ENCODE data around the gene KCP.

The KCP gene

DNA sequence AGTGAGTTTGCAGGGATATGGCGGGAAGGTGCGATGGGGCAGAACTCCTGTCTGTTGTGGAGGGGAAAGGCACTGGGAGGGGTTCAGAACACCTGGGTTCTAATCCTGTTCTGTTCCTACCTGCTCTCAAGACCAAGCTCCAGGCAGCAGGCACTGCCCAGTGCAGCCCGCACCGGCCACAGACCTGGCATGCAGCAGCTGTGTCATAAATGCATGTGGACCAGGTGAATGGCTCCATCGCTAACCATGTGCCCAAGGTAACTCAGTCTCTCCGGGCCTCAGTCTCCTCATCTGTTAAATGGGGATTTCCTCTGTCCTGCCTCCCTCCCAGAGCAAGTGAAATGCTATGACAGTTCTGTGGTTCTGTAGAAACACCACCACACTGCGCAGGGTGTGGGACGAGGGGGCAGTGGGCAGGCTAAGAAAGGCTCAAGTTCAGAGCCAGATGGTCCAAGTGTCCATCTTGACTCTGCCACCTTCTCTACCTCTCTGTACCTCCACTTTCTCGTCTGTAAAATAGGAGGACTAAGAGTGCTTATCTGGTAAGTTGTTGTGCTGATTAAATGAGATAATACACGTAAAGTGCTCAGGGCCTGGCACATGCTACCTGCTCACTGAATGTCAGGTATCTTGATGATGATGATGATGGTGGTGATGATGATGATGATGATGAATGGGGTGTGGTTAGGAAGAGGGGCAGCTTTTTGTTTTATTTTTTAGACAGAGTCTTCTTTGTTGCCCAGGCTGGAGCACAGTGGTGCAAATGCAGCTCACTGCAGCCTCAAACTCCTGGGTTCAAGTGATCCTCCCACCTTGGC, 24.9 kb downstream of the KCP start:
- DNase-seq (ENCODE audit: low read depth): no peak
- TF ChIP-seq CTCF (IDR thresholded peaks at IDR 0.05; ENCODE audit: control insufficient read depth, insufficient read depth, low read depth, low read length, missing control alignments): no peak
- no peak overlapping the region for H3K4me3 ChIP-seq (ENCODE audit: control insufficient read depth, low read depth, low read length)

- DNase-seq (ENCODE audit: low read depth): no peak
- H3K4me3 ChIP-seq (ENCODE audit: control insufficient read depth, low read depth, low read length): no peak overlapping the region
- TF ChIP-seq CTCF (IDR thresholded peaks at IDR 0.05; ENCODE audit: control insufficient read depth, insufficient read depth, low read depth, low read length, missing control alignments): no peak
Observed at GRCh38 chr7:128884561-128885369, 25.7 kb downstream of the KCP start.

- TF ChIP-seq CTCF (IDR thresholded peaks at IDR 0.05; ENCODE audit: control insufficient read depth, insufficient read depth, low read depth, low read length, missing control alignments): peak; percentile 92
- H3K4me3 ChIP-seq (ENCODE audit: control insufficient read depth, low read depth, low read length): no peak overlapping the region
- no peak for DNase-seq (ENCODE audit: low read depth)
Observed at GRCh38 chr7:128883622-128884448, 26.7 kb downstream of the KCP start.

DNA sequence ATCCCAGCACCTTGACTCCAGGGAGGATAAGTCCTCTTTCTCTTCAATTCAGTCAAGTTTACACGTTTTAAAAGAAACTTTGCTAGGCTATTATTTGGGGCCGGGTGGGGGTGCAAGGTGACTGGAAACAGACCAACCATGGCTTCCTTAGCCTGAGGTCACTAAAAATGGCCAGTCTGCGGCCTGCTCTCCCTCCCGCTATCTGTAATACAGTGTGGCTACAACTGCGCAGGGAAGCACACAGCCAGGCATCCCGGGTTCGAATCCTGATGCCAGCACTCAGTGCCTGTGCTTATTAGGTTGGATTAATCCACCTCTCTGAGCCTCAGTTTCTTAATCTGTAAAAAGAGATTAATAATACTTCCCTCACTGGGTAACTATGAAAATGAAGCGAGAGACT, 28.4 kb downstream of the KCP start:
- no peak for TF ChIP-seq CTCF (IDR thresholded peaks at IDR 0.05; ENCODE audit: control insufficient read depth, insufficient read depth, low read depth, low read length, missing control alignments)
- no peak overlapping the region for H3K4me3 ChIP-seq (ENCODE audit: control insufficient read depth, low read depth, low read length)
- DNase-seq (ENCODE audit: low read depth): no peak

DNA sequence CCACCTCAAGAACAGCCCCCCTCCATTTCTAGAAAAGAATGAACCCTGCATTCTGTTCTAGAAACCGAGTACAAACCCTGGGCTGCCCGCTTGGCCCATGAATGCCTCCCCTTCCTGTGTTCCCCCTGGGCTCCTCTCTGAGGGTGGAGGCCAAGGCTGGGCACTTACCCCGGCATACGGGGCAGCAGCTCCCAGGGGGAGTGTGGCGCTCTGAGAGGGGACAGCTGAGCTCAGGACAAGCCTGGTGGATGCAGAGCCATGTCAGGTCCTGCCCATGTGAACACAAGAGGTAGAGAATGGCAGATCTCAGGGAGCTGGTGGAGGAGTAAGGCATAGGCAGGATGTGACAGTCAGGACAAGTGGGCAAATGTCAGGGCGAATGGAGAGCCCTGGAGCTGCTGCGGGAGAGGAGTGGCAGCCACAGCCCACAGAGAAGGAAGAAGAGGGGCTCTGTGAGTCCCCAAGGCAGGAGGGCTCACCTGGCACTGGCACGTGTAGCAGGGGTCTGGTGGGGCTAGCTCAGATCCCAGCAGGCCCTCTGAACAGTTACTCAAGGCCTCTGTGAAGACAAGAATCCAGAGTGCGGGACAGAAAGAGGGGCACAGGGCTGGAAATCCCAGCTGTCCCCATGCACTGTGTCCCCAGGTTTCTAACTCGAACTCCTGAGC, 28.9 kb downstream of the KCP start:
- TF ChIP-seq CTCF (IDR thresholded peaks at IDR 0.05; ENCODE audit: control insufficient read depth, insufficient read depth, low read depth, low read length, missing control alignments): no peak
- H3K4me3 ChIP-seq (ENCODE audit: control insufficient read depth, low read depth, low read length): no peak overlapping the region
- no peak for DNase-seq (ENCODE audit: low read depth)
